PC-3 (cell line): Measurements from ENCODE around the gene TPK1.
A peak's percentile ranks its signal among the peaks of the same experiment; 100 is the strongest.

Source experiments
- EZH2 ChIP-seq: fragments of 300-600 bp; sonication (generic); IDR thresholded peaks from one replicate; pipeline ENCODE4 v1.6.1; 2017; ENCODE audit warnings: antibody characterized with exemption, mild to moderate bottlenecking, low read length; ENCODE audit not compliant: unreplicated experiment
- EZH2phosphoT487 ChIP-seq: fragments of 300-600 bp; sonication (generic); IDR thresholded peaks from 2 replicates; pipeline ENCODE4 v1.6.1; 2018; ENCODE audit warnings: mild to moderate bottlenecking, antibody characterized with exemption, low read length, borderline replicate concordance
- TF ChIP-seq, protein P1 (sequence below): fragments of 300-600 bp; sonication (generic); conservative IDR thresholded peaks from 2 replicates; pipeline ENCODE4 v1.5.1; 2017; ENCODE audit warnings: antibody characterized with exemption, low read depth, mild to moderate bottlenecking, low read length

DNA sequence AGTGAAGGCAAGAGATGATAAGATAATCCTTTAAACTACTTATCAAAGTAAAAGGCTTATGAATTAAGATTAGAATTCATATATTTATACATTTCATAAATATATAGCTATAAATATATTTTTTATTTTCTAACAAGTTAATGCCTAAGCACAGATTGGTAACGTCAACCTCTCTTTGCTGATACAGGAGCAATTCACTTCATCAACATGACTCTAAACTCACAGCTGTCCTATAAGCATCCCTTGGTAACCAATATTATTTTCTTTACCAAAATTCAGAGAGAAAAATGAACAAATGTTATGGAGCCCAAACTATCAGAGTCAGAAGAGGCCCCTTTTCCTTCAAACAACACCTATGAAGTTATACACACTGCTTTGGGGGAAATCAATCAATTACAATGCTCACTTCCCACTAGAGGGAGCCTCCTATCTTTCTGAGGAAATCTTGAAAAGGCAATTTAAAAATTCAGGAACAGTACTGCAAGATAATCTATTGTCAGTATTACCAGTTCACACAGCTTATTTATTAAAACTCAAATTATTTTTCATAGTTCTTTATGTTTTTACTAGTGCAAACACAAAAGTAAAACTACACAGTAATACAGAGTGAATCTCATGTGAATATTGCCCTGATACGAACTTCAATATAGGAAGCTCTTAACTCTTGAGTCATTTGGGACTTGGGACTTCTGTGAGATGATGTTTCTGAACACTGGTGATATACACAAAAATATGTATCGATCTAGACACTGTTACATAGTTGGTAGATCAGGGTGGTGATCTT is 381.4 kb downstream of the TPK1 start:
- no peak for TF ChIP-seq EZH2phosphoT487
- TF ChIP-seq, protein P1, sequence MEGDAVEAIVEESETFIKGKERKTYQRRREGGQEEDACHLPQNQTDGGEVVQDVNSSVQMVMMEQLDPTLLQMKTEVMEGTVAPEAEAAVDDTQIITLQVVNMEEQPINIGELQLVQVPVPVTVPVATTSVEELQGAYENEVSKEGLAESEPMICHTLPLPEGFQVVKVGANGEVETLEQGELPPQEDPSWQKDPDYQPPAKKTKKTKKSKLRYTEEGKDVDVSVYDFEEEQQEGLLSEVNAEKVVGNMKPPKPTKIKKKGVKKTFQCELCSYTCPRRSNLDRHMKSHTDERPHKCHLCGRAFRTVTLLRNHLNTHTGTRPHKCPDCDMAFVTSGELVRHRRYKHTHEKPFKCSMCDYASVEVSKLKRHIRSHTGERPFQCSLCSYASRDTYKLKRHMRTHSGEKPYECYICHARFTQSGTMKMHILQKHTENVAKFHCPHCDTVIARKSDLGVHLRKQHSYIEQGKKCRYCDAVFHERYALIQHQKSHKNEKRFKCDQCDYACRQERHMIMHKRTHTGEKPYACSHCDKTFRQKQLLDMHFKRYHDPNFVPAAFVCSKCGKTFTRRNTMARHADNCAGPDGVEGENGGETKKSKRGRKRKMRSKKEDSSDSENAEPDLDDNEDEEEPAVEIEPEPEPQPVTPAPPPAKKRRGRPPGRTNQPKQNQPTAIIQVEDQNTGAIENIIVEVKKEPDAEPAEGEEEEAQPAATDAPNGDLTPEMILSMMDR, result peak; percentile 68
- TF ChIP-seq EZH2, result no peak
